GM12864 (cell line): Measurements from ENCODE around the gene MCM3AP.

Experiments used
- DNase-seq: peaks from one replicate; pipeline ENCODE4 v3.0.0-alpha.2; 2011; ENCODE audit warnings: low read depth
- H3K4me3 ChIP-seq: 2 replicates; pipeline ENCODE4 v1.5.1; 2011; ENCODE audit warnings: mild to moderate bottlenecking, low read depth, low read length, control low read depth
- CTCF ChIP-seq: IDR thresholded peaks from 2 replicates; pipeline ENCODE4 v1.5.1; 2011; ENCODE audit warnings: low read depth, mild to moderate bottlenecking, moderate library complexity, low read length, control low read depth, inconsistent platforms; ENCODE audit errors: missing control alignments

The MCM3AP gene

GRCh38 chr21:46219591-46220239 is 65.7 kb downstream of the MCM3AP start:
- no peak overlapping the region for H3K4me3 ChIP-seq
- DNase-seq = no peak
- TF ChIP-seq CTCF = no peak

- no peak for TF ChIP-seq CTCF
- DNase-seq = no peak
- H3K4me3 ChIP-seq = no peak overlapping the region
Observed at GRCh38 chr21:46218906-46219590, 66.4 kb downstream of the MCM3AP start.

GRCh38 chr21:46217511-46218196 is 67.8 kb downstream of the MCM3AP start:
- no peak overlapping the region for H3K4me3 ChIP-seq
- DNase-seq = no peak
- no peak for TF ChIP-seq CTCF

GRCh38 chr21:46216132-46216747 is 69.2 kb downstream of the MCM3AP start:
- DNase-seq = no peak
- H3K4me3 ChIP-seq = no peak overlapping the region
- no peak for TF ChIP-seq CTCF

GRCh38 chr21:46215436-46216131 is 69.8 kb downstream of the MCM3AP start:
- no peak overlapping the region for H3K4me3 ChIP-seq
- TF ChIP-seq CTCF = no peak
- no peak for DNase-seq

GRCh38 chr21:46214478-46215340 is 70.7 kb downstream of the MCM3AP start:
- TF ChIP-seq CTCF = no peak
- no peak for DNase-seq
- H3K4me3 ChIP-seq = no peak overlapping the region
